IMR-90 (cell line): ENCODE data around the gene TRMT1L. TPM values are rescaled to one million over a fixed set of nuclear protein-coding genes. Genes with fewer than 3 reads are reported as not detected.
A peak's percentile ranks its signal among the peaks of the same experiment; 100 is the strongest.

Experiments
- ATAC-seq: fragments of 200-7000 bp; cut with Tn5 transposase; 2 replicates; pipeline ENCODE4 v1.9.1; 2020; ENCODE audit warnings: low read depth, mild to moderate bottlenecking, moderate library complexity
- BruUV-seq: library from RNA; stranded (reverse); fragments of 400-500 nt; replicated peaks from 2 replicates; lab custom pipeline; 2021; lab: Mats Ljungman, UMichigan
- CTCF ChIA-PET: fragments of 300-600 bp; formaldehyde crosslinking; extraction: SDS; loops from one replicate; lab custom pipeline; 2021; ENCODE audit warnings: antibody characterized with exemption; lab: Yijun Ruan, JAX
- POLR2A ChIA-PET: fragments of 300-600 bp; sonication (Branson Sonifier 250); formaldehyde crosslinking; loops from one replicate; lab custom pipeline; 2022; ENCODE audit warnings: antibody characterized with exemption; ENCODE audit not compliant: unreplicated experiment; lab: Charles Lee
- DNase-seq: peaks from one replicate; pipeline ENCODE4 v3.0.0; 2013
- H2AFZ ChIP-seq: replicated peaks from 2 replicates; pipeline ENCODE3; 2013; ENCODE audit warnings: low read length, mild to moderate bottlenecking; ENCODE audit not compliant: poor library complexity
- H2AK5ac ChIP-seq: 2 replicates; pipeline ENCODE4 v1.6.1; 2013; ENCODE audit warnings: low read depth, low read length, inconsistent platforms
- H2AK9ac ChIP-seq: replicated peaks from 2 replicates; pipeline ENCODE3; 2013; ENCODE audit warnings: mild to moderate bottlenecking, low read depth, low read length, moderate library complexity; ENCODE audit not compliant: poor library complexity
- H2BK120ac ChIP-seq: 2 replicates; pipeline ENCODE4 v1.6.1; 2013; ENCODE audit warnings: low read depth, low read length, inconsistent platforms
- H2BK15ac ChIP-seq: 3 replicates; pipeline ENCODE4 v1.6.1; 2013; ENCODE audit warnings: low read depth, low read length, inconsistent platforms
- H2BK20ac ChIP-seq: 2 replicates; pipeline ENCODE4 v1.6.1; 2013; ENCODE audit warnings: low read depth, mild to moderate bottlenecking, inconsistent platforms, low read length, moderate library complexity
- H2BK5ac ChIP-seq: 2 replicates; pipeline ENCODE4 v1.6.1; 2013; ENCODE audit warnings: mild to moderate bottlenecking, low read depth, low read length, inconsistent platforms; ENCODE audit not compliant: poor library complexity, severe bottlenecking
- H3K14ac ChIP-seq: replicated peaks from 2 replicates; pipeline ENCODE4 v1.6.1; 2013; ENCODE audit warnings: low read depth, low read length, inconsistent platforms
- H3K18ac ChIP-seq: 2 replicates; pipeline ENCODE4 v1.6.1; 2013; ENCODE audit warnings: low read depth, low read length, control low read depth
- H3K23ac ChIP-seq: 2 replicates; pipeline ENCODE4 v1.6.1; 2013; ENCODE audit warnings: low read depth, low read length, inconsistent platforms
- H3K27ac ChIP-seq: 2 replicates; pipeline ENCODE4 v1.5.1; 2013; ENCODE audit warnings: mild to moderate bottlenecking, control low read depth, low read length; ENCODE audit not compliant: insufficient read depth
- H3K27me3 ChIP-seq: 2 replicates; pipeline ENCODE4 v1.6.1; 2013; ENCODE audit warnings: low read length; ENCODE audit not compliant: control insufficient read depth, insufficient read depth
- H3K36me3 ChIP-seq: 2 replicates; pipeline ENCODE4 v1.6.1; 2013; ENCODE audit warnings: low read length, mixed read lengths; ENCODE audit not compliant: control insufficient read depth, insufficient read depth
- H3K4ac ChIP-seq: 2 replicates; pipeline ENCODE4 v1.6.1; 2013; ENCODE audit warnings: low read depth, low read length, inconsistent platforms
- H3K4me1 ChIP-seq: 2 replicates; pipeline ENCODE4 v1.6.1; 2013; ENCODE audit warnings: low read length, mixed read lengths; ENCODE audit not compliant: control insufficient read depth, insufficient read depth
- H3K4me2 ChIP-seq: 2 replicates; pipeline ENCODE4 v1.6.1; 2013; ENCODE audit warnings: low read depth, mild to moderate bottlenecking, control low read depth, low read length, moderate library complexity
- H3K4me3 ChIP-seq: 2 replicates; pipeline ENCODE4 v1.5.1; 2013; ENCODE audit warnings: low read depth, mild to moderate bottlenecking, control low read depth, low read length, moderate library complexity; ENCODE audit not compliant: insufficient read depth
- H3K56ac ChIP-seq: 2 replicates; pipeline ENCODE4 v1.6.1; 2013; ENCODE audit warnings: low read length, inconsistent platforms; ENCODE audit not compliant: insufficient read depth; ENCODE audit errors: extremely low read depth
- H3K79me1 ChIP-seq, 2 experiments: 2 replicates each; pipeline ENCODE4 v1.6.1; 2013; ENCODE audit warnings: low read length in 2 of 2, inconsistent platforms in 1 of 2, low read depth in 1 of 2
- H3K9ac ChIP-seq: 2 replicates; pipeline ENCODE4 v1.6.1; 2013; ENCODE audit warnings: low read depth, low read length, control low read depth
- H3K9me1 ChIP-seq: 2 replicates; pipeline ENCODE4 v1.6.1; 2013; ENCODE audit warnings: low read length, inconsistent platforms; ENCODE audit not compliant: insufficient read depth
- H3K9me3 ChIP-seq: 2 replicates; pipeline ENCODE4 v1.6.1; 2013; ENCODE audit warnings: low read length; ENCODE audit not compliant: control insufficient read depth, insufficient read depth
- H4K20me1 ChIP-seq: 2 replicates; pipeline ENCODE4 v1.6.1; 2013; ENCODE audit warnings: low read length, inconsistent platforms; ENCODE audit not compliant: insufficient read depth
- H4K5ac ChIP-seq: 2 replicates; pipeline ENCODE4 v1.6.1; 2013; ENCODE audit warnings: mild to moderate bottlenecking, low read depth, low read length, control low read depth
- H4K8ac ChIP-seq, 2 experiments: 2 replicates each; pipeline ENCODE4 v1.6.1; 2013; ENCODE audit warnings: low read depth in 2 of 2, low read length in 2 of 2, control low read depth in 1 of 2, inconsistent platforms in 1 of 2
- H4K91ac ChIP-seq: 2 replicates; pipeline ENCODE4 v1.6.1; 2013; ENCODE audit warnings: low read depth, low read length, inconsistent platforms; ENCODE audit not compliant: insufficient read depth
- BHLHE40 ChIP-seq: fragments of 150-350 bp; IDR thresholded peaks from 2 replicates; pipeline ENCODE4 v1.6.1; 2016; ENCODE audit warnings: mild to moderate bottlenecking, low read depth, low read length
- CHD1 ChIP-seq: IDR thresholded peaks from 2 replicates; pipeline ENCODE4 v1.6.1; 2012; ENCODE audit warnings: low read depth, low read length, improper control_type of control experiment
- ELK1 ChIP-seq: fragments of 150-350 bp; IDR thresholded peaks from 2 replicates; pipeline ENCODE4 v1.6.1; 2016; ENCODE audit warnings: low read depth, mild to moderate bottlenecking, low read length, moderate library complexity, borderline replicate concordance
- FOS ChIP-seq: fragments of 150-350 bp; IDR thresholded peaks from 2 replicates; pipeline ENCODE4 v1.6.1; 2016; ENCODE audit warnings: low read depth, low read length
- MAFK ChIP-seq: IDR thresholded peaks from 2 replicates; pipeline ENCODE4 v1.6.1; 2012; ENCODE audit warnings: low read depth, low read length, improper control_type of control experiment
- MAZ ChIP-seq: IDR thresholded peaks from 2 replicates; pipeline ENCODE4 v1.6.1; 2012; ENCODE audit warnings: low read depth, mild to moderate bottlenecking, low read length, improper control_type of control experiment, moderate library complexity, borderline replicate concordance
- MXI1 ChIP-seq: IDR thresholded peaks from 2 replicates; pipeline ENCODE4 v1.6.1; 2012; ENCODE audit warnings: low read depth, mild to moderate bottlenecking, low read length, moderate library complexity, borderline replicate concordance
- NFE2L2 ChIP-seq: fragments of 150-350 bp; IDR thresholded peaks from 2 replicates; pipeline ENCODE4 v1.6.1; 2016; ENCODE audit warnings: low read depth, mild to moderate bottlenecking, low read length
- POLR2A ChIP-seq: IDR thresholded peaks from 2 replicates; pipeline ENCODE4 v1.6.1; 2012; ENCODE audit warnings: mild to moderate bottlenecking, low read depth, low read length
- RCOR1 ChIP-seq: IDR thresholded peaks from 2 replicates; pipeline ENCODE4 v1.6.1; 2012; ENCODE audit warnings: mild to moderate bottlenecking, low read length, improper control_type of control experiment; ENCODE audit not compliant: insufficient replicate concordance
- RFX5 ChIP-seq: IDR thresholded peaks from 2 replicates; pipeline ENCODE4 v1.8.0; 2012; ENCODE audit warnings: low read depth, mild to moderate bottlenecking, low read length, moderate library complexity
- USF2 ChIP-seq: fragments of 150-350 bp; IDR thresholded peaks from 2 replicates; pipeline ENCODE4 v1.6.1; 2017; ENCODE audit warnings: mild to moderate bottlenecking, antibody characterized with exemption, low read length, low read depth
- WGBS, 2 experiments: methylation state at CpG; one replicate each; pipeline versions ENCODE4 v1.1.5 to v1.1.7; 2013; ENCODE audit warnings: missing lambda C conversion rate in 2 of 2; ENCODE audit not compliant: insufficient read length in 1 of 2; ENCODE audit errors: extremely low coverage in 2 of 2; 5-methylcytosine and 5-hydroxymethylcytosine counted together
- dilution Hi-C: fragments of 300-500 bp; cut with HindIII; formaldehyde crosslinking; loops from one replicate; pipeline ENCODE4 v1.14.3; 2018; ENCODE audit warnings: low sequenced_read_pairs; ENCODE audit not compliant: unreplicated experiment
- in situ Hi-C: fragments of 300-500 bp; cut with MboI; formaldehyde crosslinking; loops from 3 replicates; pipeline ENCODE4 v1.14.3; 2019; ENCODE audit warnings: low sequenced_read_pairs, inconsistent platforms, mixed read lengths
- intact Hi-C: fragments of 100-400 bp; cut with micrococcal nuclease; formaldehyde crosslinking; loops from 2 replicates; pipeline ENCODE4 v1.10.0; 2022
- polyA plus RNA-seq, 3 experiments: library from polyadenylated mRNA; depleted of rRNA; stranded (reverse); fragments of >200 nt; gene quantifications; 2 replicates each; pipeline ENCODE4 v1.2.3, GENCODE V29; 2012; ENCODE audit warnings: low replicate concordance in 1 of 3
- total RNA-seq: library from RNA; depleted of rRNA; stranded (reverse); fragments of >200 nt; gene quantifications from 2 replicates; pipeline ENCODE4 v1.2.3, GENCODE V29; 2012
- TF ChIP-seq, protein P1 (sequence below): conservative IDR thresholded peaks from 2 replicates; pipeline ENCODE4 v1.5.1; 2012; ENCODE audit warnings: mild to moderate bottlenecking, low read depth, low read length, improper control_type of control experiment

Gene TRMT1L
- total and polyA plus RNA-seq, 2 of the 4 experiments (the other 2 are of a cell fraction) = 11.0 to 21.9 TPM

DNA sequence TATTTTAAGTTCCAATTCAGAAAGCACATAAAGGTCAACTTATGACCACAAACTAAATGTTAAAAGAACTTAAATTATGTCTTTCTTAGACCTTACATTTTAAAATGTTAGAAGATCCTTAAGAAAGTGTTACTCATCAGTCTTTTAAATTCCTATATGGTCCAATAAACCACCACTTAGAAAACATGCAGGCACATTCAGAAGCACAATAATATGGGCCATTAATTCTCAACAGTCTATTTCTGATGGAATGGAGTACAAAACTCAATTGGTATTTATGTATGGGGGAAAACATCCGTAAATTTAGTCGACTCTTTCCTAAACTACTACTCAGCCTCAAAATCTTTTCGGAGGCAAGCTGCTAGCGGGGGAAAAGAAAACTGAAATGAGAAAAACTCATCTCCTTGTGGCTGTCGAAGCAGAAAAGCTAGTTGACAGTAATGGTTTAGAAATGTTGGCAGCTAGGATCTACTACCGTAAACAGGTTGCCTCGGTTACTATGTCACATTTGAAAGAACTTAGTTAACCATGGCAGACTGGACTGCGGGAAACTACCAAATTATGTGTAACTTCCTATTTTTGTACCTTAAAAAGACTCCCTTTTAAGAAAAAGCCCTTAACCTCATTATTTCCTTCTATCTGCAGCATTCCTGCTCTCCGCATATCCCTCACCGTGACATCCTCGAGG, 1.0 kb downstream of the TRMT1L start:
- ATAC-seq (no peak), DNase-seq (peak; percentile 52)
- peak overlapping the region; percentile 92 for H3K23ac ChIP-seq
- peak overlapping the region; percentile 65 to 99 for H4K8ac ChIP-seq
- intact Hi-C loops = loop anchor here (1.0 to 5.0 kb wide), 4 partner anchors 108 to 517 kb away; partner anchors contain the start of gene IVNS1ABP
- no peak overlapping the region for H2AK9ac ChIP-seq
- H3K9me3 ChIP-seq = no peaks in the 10 kb centered on the region
- in situ Hi-C loops = loop anchor here (25.0 kb wide), 1 partner anchor 168 kb away; no protein-coding TSS in a partner anchor
- H4K5ac ChIP-seq = peak overlapping the region; percentile 49; the same call in 1 of the 2 replicates
- peak overlapping the region; percentile 7; the same call in 1 of the 2 replicates for H3K18ac ChIP-seq
- 0% methylated on average over 3 of the region's 11 CpGs; no CpG with 5 or more reads in 1 of the 2 experiments for WGBS, 2 experiments
- H2BK120ac ChIP-seq = peak overlapping the region; percentile 23; the same call in 1 of the 2 replicates
- H4K91ac ChIP-seq = peak overlapping the region; percentile 83; the same call in 1 of the 2 replicates
- peak overlapping the region; percentile 94 for H2AFZ ChIP-seq
- no peak overlapping the region for H2BK20ac ChIP-seq
- no peak overlapping the region for H2BK15ac ChIP-seq
- no peaks in the 10 kb centered on the region for H3K27me3 ChIP-seq
- peak overlapping the region; percentile 96 for H3K4ac ChIP-seq
- H3K27ac ChIP-seq = peak overlapping the region; percentile 90
- peak overlapping the region; percentile 70 for H3K4me3 ChIP-seq
- BruUV-seq = no TSS peak
- CTCF ChIA-PET = interaction anchor here (0.6 kb wide), 1 partner anchor 15 kb away, joined by 4 read pairs; no protein-coding TSS in a partner anchor
- peaks cover 3% of the 10 kb centered on the region for H3K9me1 ChIP-seq
- H3K9ac ChIP-seq = peak overlapping the region; percentile 93
- H2BK5ac ChIP-seq = peak overlapping the region; percentile 85
- peak overlapping the region; percentile 91 for H3K4me2 ChIP-seq
- H3K79me1 ChIP-seq = peaks cover 18 to 37% of the 10 kb centered on the region in 2 experiments
- peak overlapping the region; percentile 98 for H3K14ac ChIP-seq
- H3K4me1 ChIP-seq = peaks cover 2% of the 10 kb centered on the region; the same call in 1 of the 2 replicates
- POLR2A ChIA-PET = no interaction called here
- H2AK5ac ChIP-seq = peak overlapping the region; percentile 73; the same call in 1 of the 2 replicates
- dilution Hi-C loops = no loop called here
- H4K20me1 ChIP-seq = no peaks in the 10 kb centered on the region
- H3K36me3 ChIP-seq = peaks cover 3% of the 10 kb centered on the region; the same call in 1 of the 2 replicates
- TF ChIP-seq USF2 (no peak), RCOR1 (no peak), NFE2L2 (no peak), CHD1 (no peak), MXI1 (no peak), POLR2A (no peak), MAZ (no peak), FOS (no peak), MAFK (no peak), RFX5 (no peak), ELK1 (no peak), BHLHE40 (no peak)
- TF ChIP-seq, protein P1, sequence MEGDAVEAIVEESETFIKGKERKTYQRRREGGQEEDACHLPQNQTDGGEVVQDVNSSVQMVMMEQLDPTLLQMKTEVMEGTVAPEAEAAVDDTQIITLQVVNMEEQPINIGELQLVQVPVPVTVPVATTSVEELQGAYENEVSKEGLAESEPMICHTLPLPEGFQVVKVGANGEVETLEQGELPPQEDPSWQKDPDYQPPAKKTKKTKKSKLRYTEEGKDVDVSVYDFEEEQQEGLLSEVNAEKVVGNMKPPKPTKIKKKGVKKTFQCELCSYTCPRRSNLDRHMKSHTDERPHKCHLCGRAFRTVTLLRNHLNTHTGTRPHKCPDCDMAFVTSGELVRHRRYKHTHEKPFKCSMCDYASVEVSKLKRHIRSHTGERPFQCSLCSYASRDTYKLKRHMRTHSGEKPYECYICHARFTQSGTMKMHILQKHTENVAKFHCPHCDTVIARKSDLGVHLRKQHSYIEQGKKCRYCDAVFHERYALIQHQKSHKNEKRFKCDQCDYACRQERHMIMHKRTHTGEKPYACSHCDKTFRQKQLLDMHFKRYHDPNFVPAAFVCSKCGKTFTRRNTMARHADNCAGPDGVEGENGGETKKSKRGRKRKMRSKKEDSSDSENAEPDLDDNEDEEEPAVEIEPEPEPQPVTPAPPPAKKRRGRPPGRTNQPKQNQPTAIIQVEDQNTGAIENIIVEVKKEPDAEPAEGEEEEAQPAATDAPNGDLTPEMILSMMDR = no peak
- H3K56ac ChIP-seq = peak overlapping the region; percentile 84
